Heart left ventricle (tissue), 16 donors: ENCODE measurements around the gene SLC45A3. TPM values are rescaled to one million over a fixed set of nuclear protein-coding genes. Genes with fewer than 3 reads are reported as not detected.

Experiments used
- ATAC-seq, 4 donors: fragments of 200-7000 bp; cut with Tn5 transposase; one replicate each; pipeline ENCODE4 v1.9.1; 2020 to 2022; ENCODE audit warnings: moderate library complexity in 4 of 4, mild to moderate bottlenecking in 3 of 4, moderate number of reproducible peaks in 1 of 4
- DNase-seq, 5 donors: peaks; one replicate each; pipeline ENCODE4 v3.0.0-alpha.2; 2020
- H3K27ac ChIP-seq, 12 donors: fragments of 200-600 bp; sonication (generic) in 4 of 12; one replicate each; pipeline versions ENCODE4 v1.5.0 to v1.8.0; 2016 to 2022; ENCODE audit warnings: mild to moderate bottlenecking in 2 of 12
- H3K27me3 ChIP-seq, 9 donors: fragments of 200-600 bp; sonication (generic) in 2 of 9; one replicate each; pipeline versions ENCODE4 v1.5.1 to v1.8.0; 2016 to 2022; ENCODE audit warnings: mild to moderate bottlenecking in 3 of 9
- H3K36me3 ChIP-seq, 9 donors: fragments of 200-600 bp; sonication (generic) in 2 of 9; one replicate each; pipeline versions ENCODE4 v1.5.0 to v1.8.0; 2018 to 2022; ENCODE audit warnings: mild to moderate bottlenecking in 2 of 9
- H3K4me1 ChIP-seq, 12 donors: fragments of 200-600 bp; sonication (generic) in 4 of 12; one replicate each; pipeline versions ENCODE4 v1.5.0 to v1.8.0; 2016 to 2022; ENCODE audit warnings: mild to moderate bottlenecking in 3 of 12
- H3K4me3 ChIP-seq, 12 donors: fragments of 200-600 bp; sonication (generic) in 4 of 12; one replicate each; pipeline versions ENCODE4 v1.5.0 to v1.8.0; 2017 to 2022; ENCODE audit warnings: mild to moderate bottlenecking in 9 of 12, moderate library complexity in 4 of 12
- H3K9me3 ChIP-seq, 12 donors: fragments of 200-600 bp; sonication (generic) in 4 of 12; one replicate each; pipeline versions ENCODE4 v1.5.0 to v1.8.0; 2016 to 2022; ENCODE audit warnings: mild to moderate bottlenecking in 1 of 12
- CTCF ChIP-seq, 12 donors: fragments of 200-600 bp; sonication (generic) in 4 of 12; IDR thresholded peaks; one replicate each; pipeline versions ENCODE4 v1.5.0 to v1.8.0; 2018 to 2022; ENCODE audit warnings: antibody characterized with exemption in 12 of 12, mild to moderate bottlenecking in 5 of 12
- POLR2A ChIP-seq, 2 donors: fragments of 450-650 bp; IDR thresholded peaks; one replicate each; pipeline ENCODE4 v1.6.1; 2017; ENCODE audit warnings: antibody characterized with exemption in 2 of 2, mild to moderate bottlenecking in 2 of 2, moderate library complexity in 2 of 2
- WGBS, 4 donors: extraction: QIAGEN DNeasy Blood & Tissue Kit in 2 of 4; methylation state at CpG; one replicate each; pipeline versions ENCODE4 v1.1.5 to v1.1.7; 2013 to 2018; 5-methylcytosine and 5-hydroxymethylcytosine counted together
- intact Hi-C, 10 donors: fragments of 100-400 bp; cut with DNase I; formaldehyde crosslinking; loops; one replicate each; pipeline versions ENCODE4 v1.11.1 to v1.14.2; 2022
- polyA plus RNA-seq, 2 donors: library from polyadenylated mRNA; stranded (reverse); fragments of 200-250 nt; gene quantifications; one replicate each; pipeline ENCODE4 v1.2.3, GENCODE V29; 2013
- total RNA-seq, 9 donors: library from RNA; depleted of rRNA in 2 of 9; stranded (reverse); fragments of >200 nt in 2 of 9; fragmentation: NEBNext Ultra II Directional in 3 of 9; extraction: Animal tissue kit (Norgen Biotek cat#: 25700) in 3 of 9; gene quantifications; one replicate each; pipeline versions ENCODE4 v1.1.0 to v1.2.4, GENCODE V29; 2016 to 2023
- donor health status: ischemic (EF 13 %, LVEDD 7.1; RV severe dilation, severe dysfunction).
- donor health status: healthy with polysubstance abuse.
- donor health status: DM: no; HTN: yes; CAD: no.
- donor health status: DM: no; HTN: no; CAD: no.
- donor health status: ischemic (EF 25% LVEDD 6.9; RV normal size, moderate dysfunction).
- donor health status: ischemic (EF 25% LVEDD 5.7; RV mildly dilated, moderate dysfunction).
- donor health status: healthy.
- donor health status: DM: yes; HTN: yes; CAD: no.
- donor health status: ischemic (EF 35%, LVEDD 5.7; RV mildly dilated, moderate dysfunction).
- donor health status: nonischemic (EF 11% LVEDD 7.7; RV severe dilation, severe dysfunction).
- donor health status: DM: yes; HTN: yes; CAD: no.
- donor health status: PGD.
- donor health status: ischemic (EF 29% LVEDD 5.4; RV normal size, mild dysfunction).
- donor health status: nonischemic (EF 23%, LVEDD 6.1; RV moderate dilation, normal function).

SLC45A3 gene
- total and polyA plus RNA-seq, 11 donors, result 1.2 to 6.1 (median 2.6) TPM

DNA sequence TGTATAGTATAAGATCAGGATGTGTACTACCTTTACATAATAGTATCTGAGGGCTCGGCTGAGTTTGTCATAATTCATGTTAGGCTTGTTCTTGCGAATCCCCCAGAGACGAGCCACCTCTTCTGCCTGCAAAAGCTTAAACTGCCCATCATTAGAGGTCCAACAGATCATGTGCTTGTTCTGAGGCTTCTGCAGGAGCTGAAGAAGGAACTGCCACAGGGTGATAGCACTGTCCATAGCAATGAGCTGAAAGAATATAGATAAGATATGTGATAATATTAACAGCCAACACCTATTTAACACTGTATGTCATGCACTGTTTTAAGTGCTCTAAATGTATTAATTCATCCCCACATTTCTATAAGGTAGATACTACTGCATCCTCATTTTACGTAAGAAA is 56.7 kb downstream of the SLC45A3 start:
- 80 to 90% (median 86%) methylated on average over 4 of the region's 4 CpGs for WGBS, 4 donors
- peaks cover 0 to 59% (median 46%) of the 10 kb centered on the region in 9 donors for H3K36me3 ChIP-seq

DNA sequence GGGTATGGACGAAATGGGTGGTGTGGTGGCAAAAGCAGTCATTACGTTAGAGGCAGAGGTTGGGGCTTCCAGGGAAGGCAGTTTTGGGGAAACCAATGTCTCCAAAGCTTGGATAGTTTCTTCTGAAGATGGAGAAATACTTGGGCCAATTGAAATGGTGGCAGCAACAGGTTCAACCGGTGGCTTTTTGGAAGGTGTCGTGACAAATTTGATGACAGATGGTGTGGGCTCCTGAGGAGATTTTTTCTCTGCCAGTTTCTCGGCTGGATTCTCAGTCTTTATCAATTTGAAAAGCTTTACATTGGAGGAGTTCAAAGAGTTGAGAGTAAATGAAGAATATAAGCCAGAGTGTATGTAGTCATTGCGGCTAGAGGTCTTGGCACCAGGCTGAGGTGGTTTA is 60.0 kb downstream of the SLC45A3 start:
- Histone ChIP-seq H3K36me3 (peaks cover 0 to 87% (median 80%) of the 10 kb centered on the region in 9 donors), H3K4me3 (no peak overlapping the region), H3K27ac (no peak overlapping the region), H3K9me3 (no peaks in the 10 kb centered on the region), H3K27me3 (no peaks in the 10 kb centered on the region), H3K4me1 (peaks cover 0 to 12% (median 5%) of the 10 kb centered on the region in 12 donors)
- TF ChIP-seq POLR2A (IDR thresholded peaks at IDR 0.05) (no peak), CTCF (IDR thresholded peaks at IDR 0.05) (no peak)
- intact Hi-C loops, result no loop called here
- WGBS, 4 donors, result 82 to 88% (median 86%) methylated on average over 6 of the region's 6 CpGs
- ATAC-seq (no peak), DNase-seq (no peak)

More for the DNA sequence above, 56.7 kb downstream of the SLC45A3 start:
- TF ChIP-seq CTCF (IDR thresholded peaks at IDR 0.05), result no peak
- no peak for TF ChIP-seq POLR2A (IDR thresholded peaks at IDR 0.05)
- Histone ChIP-seq H3K27me3 (no peaks in the 10 kb centered on the region), H3K9me3 (no peaks in the 10 kb centered on the region), H3K4me1 (peaks cover 0 to 44% (median 7%) of the 10 kb centered on the region in 12 donors), H3K27ac (no peak overlapping the region), H3K4me3 (no peak overlapping the region)
- intact Hi-C loops, result no loop called here
- DNase-seq (no peak), ATAC-seq (no peak)

GRCh38 chr1:205619376-205619775 is 60.9 kb downstream of the SLC45A3 start:
- no peak for DNase-seq
- Histone ChIP-seq H3K4me1 (peaks cover 0 to 5% (median 2%) of the 10 kb centered on the region in 12 donors), H3K27me3 (no peaks in the 10 kb centered on the region), H3K9me3 (no peaks in the 10 kb centered on the region), H3K4me3 (no peak overlapping the region), H3K36me3 (peaks cover 0 to 96% (median 88%) of the 10 kb centered on the region in 9 donors), H3K27ac (no peak overlapping the region)
- intact Hi-C loops, result no loop called here
- TF ChIP-seq CTCF (IDR thresholded peaks at IDR 0.05), result no peak
- TF ChIP-seq POLR2A (IDR thresholded peaks at IDR 0.05), result no peak
- ATAC-seq, result no peak
- WGBS, 4 donors, result 88 to 93% (median 91%) methylated on average over 3 of the region's 3 CpGs

DNA sequence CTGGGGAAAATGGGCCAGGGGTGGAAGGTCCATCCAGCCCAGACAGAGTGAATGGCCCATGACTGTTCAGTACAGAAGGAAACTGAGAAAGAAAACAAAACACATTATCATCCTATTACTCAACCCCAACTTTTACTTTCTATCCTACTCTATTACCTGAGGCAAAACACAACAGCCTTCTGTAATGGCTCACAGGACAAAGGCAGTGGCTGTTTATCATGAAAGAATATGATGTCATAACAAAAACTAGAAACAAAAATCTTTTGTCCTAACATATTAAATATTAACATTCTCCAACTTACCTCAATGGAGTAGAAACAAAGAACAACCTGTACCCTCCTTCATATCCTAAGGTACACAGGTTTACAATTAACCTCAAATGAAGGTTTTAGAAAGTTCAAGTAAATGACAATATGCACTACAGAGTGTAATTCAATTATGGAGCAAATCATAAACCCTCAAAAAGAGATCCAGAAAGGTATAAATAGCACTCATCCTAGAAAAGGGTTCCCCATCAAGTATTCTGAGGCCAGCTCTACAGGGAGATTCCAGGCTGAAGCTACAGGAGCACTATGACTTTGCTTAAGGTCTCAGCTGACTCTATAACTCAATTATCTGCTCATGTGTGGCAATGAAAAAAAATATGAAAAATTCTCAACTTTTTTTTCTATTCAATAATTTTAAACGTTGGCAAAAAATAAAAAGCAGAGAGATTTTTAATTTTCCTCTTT is 63.6 kb downstream of the SLC45A3 start:
- Histone ChIP-seq H3K27ac (no peak overlapping the region), H3K27me3 (no peaks in the 10 kb centered on the region), H3K9me3 (no peaks in the 10 kb centered on the region), H3K4me3 (no peak overlapping the region), H3K36me3 (peaks cover 0 to 100% (median 79%) of the 10 kb centered on the region in 9 donors), H3K4me1 (peaks cover 0 to 5% (median 2%) of the 10 kb centered on the region in 12 donors)
- intact Hi-C loops, result no loop called here
- TF ChIP-seq POLR2A (IDR thresholded peaks at IDR 0.05), result no peak
- no peak for TF ChIP-seq CTCF (IDR thresholded peaks at IDR 0.05)
- 76 to 89% (median 85%) methylated on average over 1 of the region's 1 CpG for WGBS, 4 donors
- ATAC-seq (no peak), DNase-seq (no peak)
